Neural cell (in vitro differentiated cells): ENCODE results near the gene GPATCH11. TPM values are rescaled to one million over a fixed set of nuclear protein-coding genes. Genes with fewer than 3 reads are reported as not detected.

Experiments
- H2AFZ ChIP-seq: fragments of 200-600, 300-800 bp; sonication (generic), shearing (Covaris generic); 2 replicates; pipeline ENCODE4 v1.6.0; 2014; ENCODE audit warnings: low read depth, mild to moderate bottlenecking, antibody characterized with exemption, low read length, moderate library complexity
- H3F3A ChIP-seq: fragments of 200-600 bp; shearing (Covaris generic); 2 replicates; pipeline ENCODE4 v1.6.1; 2016; ENCODE audit warnings: mild to moderate bottlenecking, moderate library complexity, mixed read lengths, antibody characterized with exemption, low read length; ENCODE audit not compliant: insufficient read depth, poor library complexity, severe bottlenecking
- H3K27ac ChIP-seq: fragments of 200-600, 300-800 bp; sonication (generic), shearing (Covaris generic); 2 replicates; pipeline ENCODE4 v1.5.1; 2014; ENCODE audit warnings: mild to moderate bottlenecking, low read length, moderate library complexity
- H3K27me3 ChIP-seq: fragments of 300-800, 200-600 bp; sonication (generic), shearing (Covaris generic); 2 replicates; pipeline ENCODE4 v1.6.0; 2014; ENCODE audit warnings: mild to moderate bottlenecking, low read depth, low read length, moderate library complexity; ENCODE audit not compliant: insufficient read depth
- H3K36me3 ChIP-seq: fragments of 300-800, 200-600 bp; sonication (generic), shearing (Covaris generic); 2 replicates; pipeline ENCODE4 v1.5.1; 2014; ENCODE audit warnings: mild to moderate bottlenecking, antibody characterized with exemption, low read length, moderate library complexity; ENCODE audit not compliant: insufficient read depth
- H3K4me2 ChIP-seq: fragments of 300-800, 200-600 bp; sonication (generic), shearing (Covaris generic); 2 replicates; pipeline ENCODE4 v1.6.0; 2014; ENCODE audit warnings: mild to moderate bottlenecking, low read length
- H3K4me3 ChIP-seq: fragments of 300-800, 200-600 bp; sonication (generic), shearing (Covaris generic); 2 replicates; pipeline ENCODE4 v1.5.1; 2014; ENCODE audit warnings: mild to moderate bottlenecking, low read length, moderate library complexity
- H3K79me2 ChIP-seq: fragments of 200-600 bp; shearing (Covaris generic); replicated peaks from 2 replicates; pipeline ENCODE4 v1.6.0; 2014; ENCODE audit warnings: mild to moderate bottlenecking, low read length, moderate library complexity; ENCODE audit not compliant: insufficient read depth
- H3K9ac ChIP-seq: fragments of 300-800, 200-600 bp; sonication (generic), shearing (Covaris generic); 2 replicates; pipeline ENCODE4 v1.6.1; 2016; ENCODE audit warnings: mild to moderate bottlenecking, low read length, mixed read lengths
- H3K9me2 ChIP-seq: fragments of 200-600 bp; shearing (Covaris generic); 2 replicates; pipeline ENCODE4 v1.6.1; 2016; ENCODE audit warnings: mild to moderate bottlenecking, low read length, mixed read lengths; ENCODE audit not compliant: insufficient read depth
- H3K9me3 ChIP-seq: fragments of 200-600, 300-800 bp; sonication (generic), shearing (Covaris generic); 2 replicates; pipeline ENCODE4 v1.6.1; 2016; ENCODE audit warnings: mild to moderate bottlenecking, mixed run types, low read length, moderate library complexity, mixed read lengths
- H4K20me1 ChIP-seq: fragments of 200-600 bp; shearing (Covaris generic); 2 replicates; pipeline ENCODE4 v1.6.1; 2016; ENCODE audit warnings: mild to moderate bottlenecking, mixed run types; ENCODE audit not compliant: insufficient read depth
- EP300 ChIP-seq: fragments of 450-650 bp; conservative IDR thresholded peaks from 2 replicates; pipeline ENCODE4 v1.6.1; 2014; ENCODE audit warnings: antibody characterized with exemption, mild to moderate bottlenecking, moderate library complexity; ENCODE audit not compliant: poor library complexity, severe bottlenecking
- EZH2 ChIP-seq: fragments of 200-600, 300-800 bp; shearing (Covaris generic), sonication (generic); IDR thresholded peaks from 2 replicates; pipeline ENCODE4 v1.6.1; 2014; ENCODE audit warnings: antibody characterized with exemption, low read length, borderline replicate concordance, mild to moderate bottlenecking; ENCODE audit not compliant: insufficient read depth, poor library complexity, severe bottlenecking
- MXI1 ChIP-seq: fragments of 450-650 bp; conservative IDR thresholded peaks from 2 replicates; pipeline ENCODE4 v1.6.1; 2014; ENCODE audit warnings: antibody characterized with exemption, mild to moderate bottlenecking; ENCODE audit not compliant: poor library complexity, severe bottlenecking
- POLR2AphosphoS5 ChIP-seq: IDR thresholded peaks from 2 replicates; pipeline ENCODE4 v1.6.1; 2012
- RAD21 ChIP-seq: fragments of 450-650 bp; conservative IDR thresholded peaks from 2 replicates; pipeline ENCODE4 v1.6.1; 2014; ENCODE audit warnings: antibody characterized with exemption, mild to moderate bottlenecking, moderate library complexity
- SMC3 ChIP-seq: fragments of 450-650 bp; conservative IDR thresholded peaks from 2 replicates; pipeline ENCODE4 v1.6.1; 2014; ENCODE audit warnings: antibody characterized with exemption, mild to moderate bottlenecking, moderate library complexity; ENCODE audit not compliant: poor library complexity
- TAF1 ChIP-seq: IDR thresholded peaks from 2 replicates; pipeline ENCODE4 v1.6.1; 2012; ENCODE audit warnings: low read depth
- polyA plus RNA-seq: library from polyadenylated mRNA; depleted of rRNA; stranded (reverse); fragments of >200 nt; gene quantifications from 2 replicates; pipeline ENCODE4 v1.2.3, GENCODE V29; 2014
- TF ChIP-seq, protein P1 (sequence below): IDR thresholded peaks from 2 replicates; pipeline ENCODE4 v1.6.1; 2012; ENCODE audit warnings: borderline replicate concordance
- TF ChIP-seq, protein P2 (sequence below): fragments of 450-650 bp; IDR thresholded peaks from 2 replicates; pipeline ENCODE4 v1.5.1; 2014; ENCODE audit warnings: antibody characterized with exemption, mild to moderate bottlenecking, moderate library complexity; ENCODE audit not compliant: poor library complexity, severe bottlenecking

The GPATCH11 gene
- polyA plus RNA-seq, 1 donor from 2014 or later: 17.7 TPM

DNA sequence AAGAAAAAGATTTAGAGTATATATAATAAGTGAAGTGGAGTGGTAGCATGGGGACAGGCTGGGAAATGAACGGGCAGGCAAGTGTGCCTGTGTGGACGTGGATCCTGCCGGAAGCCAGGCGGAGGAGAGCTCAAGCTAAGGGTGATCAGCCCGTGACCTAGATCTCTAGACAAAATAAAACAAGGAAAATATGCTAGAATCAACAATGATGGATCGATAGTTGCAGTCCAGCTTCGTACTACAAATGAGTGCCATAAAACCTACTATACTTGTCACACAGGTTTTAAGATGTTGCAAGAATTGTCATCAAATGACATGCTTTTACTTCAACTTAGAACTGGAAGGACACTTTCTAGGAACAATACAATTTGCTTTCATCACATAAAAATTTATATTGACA, 64.0 kb downstream of the GPATCH11 start:
- Histone ChIP-seq H3K36me3 (no peaks in the 10 kb centered on the region), H4K20me1 (no peaks in the 10 kb centered on the region), H3K27ac (no peak overlapping the region), H3K4me3 (no peak overlapping the region), H3K9me2 (no peaks in the 10 kb centered on the region), H3F3A (no peaks in the 10 kb centered on the region), H3K27me3 (no peaks in the 10 kb centered on the region), H3K4me2 (no peak overlapping the region), H3K9ac (no peak overlapping the region), H3K9me3 (no peaks in the 10 kb centered on the region), H2AFZ (no peak overlapping the region), H3K79me2 (no peaks in the 10 kb centered on the region)
- no peak for TF ChIP-seq MXI1
- TF ChIP-seq SMC3: no peak
- no peak for TF ChIP-seq EP300
- TF ChIP-seq, protein P1, sequence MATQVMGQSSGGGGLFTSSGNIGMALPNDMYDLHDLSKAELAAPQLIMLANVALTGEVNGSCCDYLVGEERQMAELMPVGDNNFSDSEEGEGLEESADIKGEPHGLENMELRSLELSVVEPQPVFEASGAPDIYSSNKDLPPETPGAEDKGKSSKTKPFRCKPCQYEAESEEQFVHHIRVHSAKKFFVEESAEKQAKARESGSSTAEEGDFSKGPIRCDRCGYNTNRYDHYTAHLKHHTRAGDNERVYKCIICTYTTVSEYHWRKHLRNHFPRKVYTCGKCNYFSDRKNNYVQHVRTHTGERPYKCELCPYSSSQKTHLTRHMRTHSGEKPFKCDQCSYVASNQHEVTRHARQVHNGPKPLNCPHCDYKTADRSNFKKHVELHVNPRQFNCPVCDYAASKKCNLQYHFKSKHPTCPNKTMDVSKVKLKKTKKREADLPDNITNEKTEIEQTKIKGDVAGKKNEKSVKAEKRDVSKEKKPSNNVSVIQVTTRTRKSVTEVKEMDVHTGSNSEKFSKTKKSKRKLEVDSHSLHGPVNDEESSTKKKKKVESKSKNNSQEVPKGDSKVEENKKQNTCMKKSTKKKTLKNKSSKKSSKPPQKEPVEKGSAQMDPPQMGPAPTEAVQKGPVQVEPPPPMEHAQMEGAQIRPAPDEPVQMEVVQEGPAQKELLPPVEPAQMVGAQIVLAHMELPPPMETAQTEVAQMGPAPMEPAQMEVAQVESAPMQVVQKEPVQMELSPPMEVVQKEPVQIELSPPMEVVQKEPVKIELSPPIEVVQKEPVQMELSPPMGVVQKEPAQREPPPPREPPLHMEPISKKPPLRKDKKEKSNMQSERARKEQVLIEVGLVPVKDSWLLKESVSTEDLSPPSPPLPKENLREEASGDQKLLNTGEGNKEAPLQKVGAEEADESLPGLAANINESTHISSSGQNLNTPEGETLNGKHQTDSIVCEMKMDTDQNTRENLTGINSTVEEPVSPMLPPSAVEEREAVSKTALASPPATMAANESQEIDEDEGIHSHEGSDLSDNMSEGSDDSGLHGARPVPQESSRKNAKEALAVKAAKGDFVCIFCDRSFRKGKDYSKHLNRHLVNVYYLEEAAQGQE: no peak
- no peak for TF ChIP-seq EZH2
- no peak for TF ChIP-seq TAF1
- no peak for TF ChIP-seq POLR2AphosphoS5
- TF ChIP-seq RAD21: no peak
- TF ChIP-seq, protein P2, sequence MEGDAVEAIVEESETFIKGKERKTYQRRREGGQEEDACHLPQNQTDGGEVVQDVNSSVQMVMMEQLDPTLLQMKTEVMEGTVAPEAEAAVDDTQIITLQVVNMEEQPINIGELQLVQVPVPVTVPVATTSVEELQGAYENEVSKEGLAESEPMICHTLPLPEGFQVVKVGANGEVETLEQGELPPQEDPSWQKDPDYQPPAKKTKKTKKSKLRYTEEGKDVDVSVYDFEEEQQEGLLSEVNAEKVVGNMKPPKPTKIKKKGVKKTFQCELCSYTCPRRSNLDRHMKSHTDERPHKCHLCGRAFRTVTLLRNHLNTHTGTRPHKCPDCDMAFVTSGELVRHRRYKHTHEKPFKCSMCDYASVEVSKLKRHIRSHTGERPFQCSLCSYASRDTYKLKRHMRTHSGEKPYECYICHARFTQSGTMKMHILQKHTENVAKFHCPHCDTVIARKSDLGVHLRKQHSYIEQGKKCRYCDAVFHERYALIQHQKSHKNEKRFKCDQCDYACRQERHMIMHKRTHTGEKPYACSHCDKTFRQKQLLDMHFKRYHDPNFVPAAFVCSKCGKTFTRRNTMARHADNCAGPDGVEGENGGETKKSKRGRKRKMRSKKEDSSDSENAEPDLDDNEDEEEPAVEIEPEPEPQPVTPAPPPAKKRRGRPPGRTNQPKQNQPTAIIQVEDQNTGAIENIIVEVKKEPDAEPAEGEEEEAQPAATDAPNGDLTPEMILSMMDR: no peak

Other genes with a start within 250 kb of the GPATCH11 start
- gene STRN, start 118.0 kb upstream of the GPATCH11 start, polyA plus RNA-seq: 9.9 and 10.6 TPM in 2 replicates
- gene HEATR5B, start 146 bp upstream of the GPATCH11 start, polyA plus RNA-seq: 40.8 and 46.0 TPM in 2 replicates
- gene EIF2AK2, start 72.5 kb downstream of the GPATCH11 start, polyA plus RNA-seq: 1.8 and 2.5 TPM in 2 replicates
- gene SULT6B1, start 104.2 kb downstream of the GPATCH11 start, polyA plus RNA-seq: not detected in 2 replicates
- gene CEBPZOS, start 112.0 kb downstream of the GPATCH11 start, polyA plus RNA-seq: 4.9 and 5.0 TPM in 2 replicates
- gene CEBPZ, start 147.1 kb downstream of the GPATCH11 start, polyA plus RNA-seq: 33.8 and 39.1 TPM in 2 replicates
- gene NDUFAF7, start 147.1 kb downstream of the GPATCH11 start, polyA plus RNA-seq: 127 and 132 TPM in 2 replicates
- gene PRKD3, start 240.3 kb downstream of the GPATCH11 start, polyA plus RNA-seq: 2.2 and 5.9 TPM in 2 replicates